ENCODE results near the gene C2orf81.

Gene C2orf81

GRCh38 chr2:74384051-74384450 lies 37.4 kb downstream of the C2orf81 start:
- DNase-seq (ENCODE audit: extremely low read depth, insufficient read length), result no peak

GRCh38 chr2:74383254-74383653 lies 38.2 kb downstream of the C2orf81 start:
- no peak for TF ChIP-seq CTCF (IDR thresholded peaks at IDR 0.05; ENCODE audit: insufficient read depth, low read length, poor library complexity, severe bottlenecking)
- no peak overlapping the region for H3K4me3 ChIP-seq (replicated peaks; ENCODE audit: low read depth, low read length)
- H3K36me3 ChIP-seq (ENCODE audit: control insufficient read depth, insufficient read depth, low read length), result peaks cover 6% of the 10 kb centered on the region
- no peak for DNase-seq (ENCODE audit: extremely low read depth, insufficient read length)
- H3K27me3 ChIP-seq (replicated peaks; ENCODE audit: control insufficient read depth, insufficient read depth, low read length), result no peaks in the 10 kb centered on the region

More at GRCh38 chr2:74384051-74384450, 37.4 kb downstream of the C2orf81 start:
- Histone ChIP-seq H3K4me3 (replicated peaks; ENCODE audit: low read depth, low read length) (no peak overlapping the region), H3K27me3 (replicated peaks; ENCODE audit: control insufficient read depth, insufficient read depth, low read length) (no peaks in the 10 kb centered on the region), H3K36me3 (ENCODE audit: control insufficient read depth, insufficient read depth, low read length) (peaks cover 6% of the 10 kb centered on the region)
- TF ChIP-seq CTCF (IDR thresholded peaks at IDR 0.05; ENCODE audit: insufficient read depth, low read length, poor library complexity, severe bottlenecking), result no peak

GRCh38 chr2:74381751-74382150 lies 39.7 kb downstream of the C2orf81 start:
- DNase-seq (ENCODE audit: extremely low read depth, insufficient read length), result no peak
- TF ChIP-seq CTCF (IDR thresholded peaks at IDR 0.05; ENCODE audit: insufficient read depth, low read length, poor library complexity, severe bottlenecking), result no peak
- no peak overlapping the region for H3K4me3 ChIP-seq (replicated peaks; ENCODE audit: low read depth, low read length)
- H3K36me3 ChIP-seq (ENCODE audit: control insufficient read depth, insufficient read depth, low read length), result peaks cover 14% of the 10 kb centered on the region
- no peaks in the 10 kb centered on the region for H3K27me3 ChIP-seq (replicated peaks; ENCODE audit: control insufficient read depth, insufficient read depth, low read length)

- Histone ChIP-seq H3K27me3 (replicated peaks; ENCODE audit: control insufficient read depth, insufficient read depth, low read length) (no peaks in the 10 kb centered on the region), H3K36me3 (ENCODE audit: control insufficient read depth, insufficient read depth, low read length) (peaks cover 17% of the 10 kb centered on the region), H3K4me3 (replicated peaks; ENCODE audit: low read depth, low read length) (no peak within 1 kb of the TSS; the same call in 1 of the 2 replicates)
- no peak for DNase-seq (ENCODE audit: extremely low read depth, insufficient read length)
- no peak for TF ChIP-seq CTCF (IDR thresholded peaks at IDR 0.05; ENCODE audit: insufficient read depth, low read length, poor library complexity, severe bottlenecking)
These were observed 41.3 kb downstream of the C2orf81 start, which contains the start of gene DCTN1 for GRCh38 chr2:74379851-74380789. DCTN1 (minus strand) TSS chr2:74380311; CDS start chr2:74380037, 274 bp downstream.

GRCh38 chr2:74378007-74378406 lies 43.4 kb downstream of the C2orf81 start:
- peaks cover 15% of the 10 kb centered on the region for H3K36me3 ChIP-seq (ENCODE audit: control insufficient read depth, insufficient read depth, low read length)
- no peak for TF ChIP-seq CTCF (IDR thresholded peaks at IDR 0.05; ENCODE audit: insufficient read depth, low read length, poor library complexity, severe bottlenecking)
- DNase-seq (ENCODE audit: extremely low read depth, insufficient read length), result no peak
- no peak overlapping the region for H3K4me3 ChIP-seq (replicated peaks; ENCODE audit: low read depth, low read length)
- H3K27me3 ChIP-seq (replicated peaks; ENCODE audit: control insufficient read depth, insufficient read depth, low read length), result no peaks in the 10 kb centered on the region

All from GM06990 (cell line).